ENCODE results near the gene MAU2.

Gene MAU2

DNA sequence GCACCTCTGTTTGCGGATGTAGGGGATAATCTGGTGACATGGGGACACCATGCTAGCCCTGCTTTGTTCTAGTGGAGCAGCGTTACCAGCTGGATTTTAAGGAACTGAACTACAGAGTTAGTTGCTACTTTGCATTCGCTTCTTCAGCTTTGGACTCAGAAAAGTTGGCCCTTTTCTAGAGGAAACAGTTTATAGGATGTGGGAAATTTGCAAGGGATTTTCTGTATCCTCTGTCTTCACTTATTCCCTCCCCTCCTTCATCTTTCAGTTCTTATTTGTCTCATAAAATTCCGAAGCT lies 87.0 kb downstream of the MAU2 start:
- H3K36me3 ChIP-seq (replicated peaks; ENCODE audit: low read depth, low read length), result no peaks in the 10 kb centered on the region
- no peak for TF ChIP-seq EZH2phosphoT487 (IDR thresholded peaks at IDR 0.05; ENCODE audit: low read depth)
- TF ChIP-seq, protein P1, sequence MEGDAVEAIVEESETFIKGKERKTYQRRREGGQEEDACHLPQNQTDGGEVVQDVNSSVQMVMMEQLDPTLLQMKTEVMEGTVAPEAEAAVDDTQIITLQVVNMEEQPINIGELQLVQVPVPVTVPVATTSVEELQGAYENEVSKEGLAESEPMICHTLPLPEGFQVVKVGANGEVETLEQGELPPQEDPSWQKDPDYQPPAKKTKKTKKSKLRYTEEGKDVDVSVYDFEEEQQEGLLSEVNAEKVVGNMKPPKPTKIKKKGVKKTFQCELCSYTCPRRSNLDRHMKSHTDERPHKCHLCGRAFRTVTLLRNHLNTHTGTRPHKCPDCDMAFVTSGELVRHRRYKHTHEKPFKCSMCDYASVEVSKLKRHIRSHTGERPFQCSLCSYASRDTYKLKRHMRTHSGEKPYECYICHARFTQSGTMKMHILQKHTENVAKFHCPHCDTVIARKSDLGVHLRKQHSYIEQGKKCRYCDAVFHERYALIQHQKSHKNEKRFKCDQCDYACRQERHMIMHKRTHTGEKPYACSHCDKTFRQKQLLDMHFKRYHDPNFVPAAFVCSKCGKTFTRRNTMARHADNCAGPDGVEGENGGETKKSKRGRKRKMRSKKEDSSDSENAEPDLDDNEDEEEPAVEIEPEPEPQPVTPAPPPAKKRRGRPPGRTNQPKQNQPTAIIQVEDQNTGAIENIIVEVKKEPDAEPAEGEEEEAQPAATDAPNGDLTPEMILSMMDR (IDR thresholded peaks at IDR 0.05; ENCODE audit: low read depth, low read length), result no peak
- no peaks in the 10 kb centered on the region for H3K9me3 ChIP-seq (ENCODE audit: insufficient read depth, low read length)
- peaks cover 44% of the 10 kb centered on the region for H3K4me1 ChIP-seq (ENCODE audit: low read length)
- no peak overlapping the region for H3K4me3 ChIP-seq (ENCODE audit: low read length)
- peak overlapping the region; percentile 99 for H3K4me2 ChIP-seq (ENCODE audit: low read length)
- peaks cover 67% of the 10 kb centered on the region for H4K20me1 ChIP-seq (ENCODE audit: insufficient read depth, low read length)
- H3K79me2 ChIP-seq (ENCODE audit: low read length), result peaks cover 72% of the 10 kb centered on the region
- H2AFZ ChIP-seq (ENCODE audit: low read depth, low read length), result no peak overlapping the region
- H3K9ac ChIP-seq (ENCODE audit: low read length), result no peak overlapping the region
- no peak overlapping the region for H3K27ac ChIP-seq (ENCODE audit: low read length)
- no peaks in the 10 kb centered on the region for H3K27me3 ChIP-seq (ENCODE audit: low read depth, low read length)

All from OCI-LY3 (cell line).